VCaP (cell line): ENCODE results near the gene ZNF587.

Experiments used
- H3K27ac ChIP-seq: fragments of 450-650 bp; 2 replicates; pipeline ENCODE4 v1.5.1; 2017
- CTCF ChIP-seq: fragments of 450-650 bp; conservative IDR thresholded peaks from 2 replicates; pipeline ENCODE4 v1.5.1; 2017; ENCODE audit warnings: mild to moderate bottlenecking, moderate library complexity

ZNF587 gene

GRCh38 chr19:57813919-57814504 is 35.6 kb upstream of the ZNF587 start:
- TF ChIP-seq CTCF: no peak
- H3K27ac ChIP-seq: peak overlapping the region; percentile 93

GRCh38 chr19:57814505-57815246 is 35.0 kb upstream of the ZNF587 start, which contains the start of gene ZNF552:
Gene ZNF552 (minus strand): TSS chr19:57814913. CDS start chr19:57814743, 170 bp downstream.
- TF ChIP-seq CTCF: no peak; the same call in 1 of the 2 replicates
- H3K27ac ChIP-seq: peak within 1 kb of the TSS; percentile 93

GRCh38 chr19:57815247-57816075 is 34.2 kb upstream of the ZNF587 start:
- H3K27ac ChIP-seq: peak overlapping the region; percentile 93
- TF ChIP-seq CTCF: no peak

- no peak overlapping the region for H3K27ac ChIP-seq
- no peak for TF ChIP-seq CTCF
These were observed 33.0 kb upstream of the ZNF587 start for GRCh38 chr19:57816652-57817051.

GRCh38 chr19:57817976-57818375 is 31.7 kb upstream of the ZNF587 start:
- no peak for TF ChIP-seq CTCF
- peak overlapping the region; percentile 97 for H3K27ac ChIP-seq

- H3K27ac ChIP-seq: peak overlapping the region; percentile 97
- TF ChIP-seq CTCF: no peak
These were observed 31.3 kb upstream of the ZNF587 start for GRCh38 chr19:57818378-57818777.
